ENCODE data around the gene MAPK14. TPM values are rescaled to one million over a fixed set of nuclear protein-coding genes. Genes with fewer than 3 reads are reported as not detected.

The MAPK14 gene
- total and polyA plus RNA-seq, 2 of the 4 experiments (the other 2 are of a cell fraction), result 28.4 to 74.4 TPM

GRCh38 chr6:36133148-36133547 is 105.5 kb downstream of the MAPK14 start:
- no peak overlapping the region for H2AFZ ChIP-seq (replicated peaks; ENCODE audit: low read length, poor library complexity)
- peaks cover 0 to 11% of the 10 kb centered on the region in 2 experiments; a peak in 1 of 4 replicates for H3K79me1 ChIP-seq (ENCODE audit: low read depth in 1 of 2, low read length in 2 of 2)
- no peak overlapping the region for H3K27ac ChIP-seq (ENCODE audit: insufficient read depth, low read length)
- H2BK20ac ChIP-seq (ENCODE audit: low read depth, low read length), result no peak overlapping the region
- H3K18ac ChIP-seq (ENCODE audit: low read depth, low read length), result no peak overlapping the region
- DNase-seq (no peak), ATAC-seq (ENCODE audit: low read depth) (no peak)
- no peak overlapping the region for H2BK5ac ChIP-seq (ENCODE audit: low read depth, low read length, poor library complexity, severe bottlenecking)
- H2AK5ac ChIP-seq (ENCODE audit: low read depth, low read length), result no peak overlapping the region; the same call in 1 of the 2 replicates
- H3K4ac ChIP-seq (ENCODE audit: low read depth, low read length), result no peak overlapping the region
- no peak overlapping the region for H2BK15ac ChIP-seq (ENCODE audit: low read depth, low read length)
- intact Hi-C loops (cut with micrococcal nuclease) (no loop called here), dilution Hi-C loops (cut with HindIII; ENCODE audit: low sequenced_read_pairs, unreplicated experiment) (no loop called here), in situ Hi-C loops (cut with MboI; ENCODE audit: low sequenced_read_pairs) (no loop called here)
- H3K14ac ChIP-seq (replicated peaks; ENCODE audit: low read depth, low read length), result no peak overlapping the region
- WGBS, 2 experiments (ENCODE audit: extremely low coverage in 2 of 2, insufficient read length in 1 of 2), result 100% methylated on average over 1 of the region's 4 CpGs; no CpG with 5 or more reads in 1 of the 2 experiments
- no peak overlapping the region for H3K4me3 ChIP-seq (ENCODE audit: insufficient read depth, low read depth, low read length)
- peaks cover 9% of the 10 kb centered on the region for H3K9me1 ChIP-seq (ENCODE audit: insufficient read depth, low read length)
- no peak overlapping the region for H3K4me2 ChIP-seq (ENCODE audit: low read depth, low read length)
- H4K20me1 ChIP-seq (ENCODE audit: insufficient read depth, low read length), result no peaks in the 10 kb centered on the region
- no peak overlapping the region for H3K56ac ChIP-seq (ENCODE audit: extremely low read depth, insufficient read depth, low read length)
- no peak overlapping the region for H4K5ac ChIP-seq (ENCODE audit: low read depth, low read length)
- H3K27me3 ChIP-seq (ENCODE audit: control insufficient read depth, insufficient read depth, low read length), result no peaks in the 10 kb centered on the region
- no TSS peak for BruUV-seq (replicated peaks)
- no peak for TF ChIP-seq RCOR1 (IDR thresholded peaks at IDR 0.05; ENCODE audit: insufficient replicate concordance, low read length)
- TF ChIP-seq SMC3 (IDR thresholded peaks at IDR 0.05; ENCODE audit: low read depth, low read length), result no peak
- no peak for TF ChIP-seq RFX5 (IDR thresholded peaks at IDR 0.05; ENCODE audit: low read depth, low read length)
- no peak for TF ChIP-seq ELK1 (IDR thresholded peaks at IDR 0.05; ENCODE audit: borderline replicate concordance, low read depth, low read length)
- no peak for TF ChIP-seq NFE2L2 (IDR thresholded peaks at IDR 0.05; ENCODE audit: low read depth, low read length)
- no peak for TF ChIP-seq RAD21 (IDR thresholded peaks at IDR 0.05; ENCODE audit: low read length)
- TF ChIP-seq CTCF (conservative IDR thresholded peaks at IDR 0.05; ENCODE audit: low read depth, low read length), result no peak
- no peak for TF ChIP-seq MXI1 (IDR thresholded peaks at IDR 0.05; ENCODE audit: borderline replicate concordance, low read depth, low read length)
- TF ChIP-seq MAZ (IDR thresholded peaks at IDR 0.05; ENCODE audit: borderline replicate concordance, low read depth, low read length), result no peak
- TF ChIP-seq FOS (IDR thresholded peaks at IDR 0.05; ENCODE audit: low read depth, low read length), result no peak
- no peak for TF ChIP-seq MAFK (IDR thresholded peaks at IDR 0.05; ENCODE audit: low read depth, low read length)
- no peak for TF ChIP-seq BHLHE40 (IDR thresholded peaks at IDR 0.05; ENCODE audit: low read depth, low read length)
- TF ChIP-seq USF2 (IDR thresholded peaks at IDR 0.05; ENCODE audit: low read depth, low read length), result no peak
- no peak for TF ChIP-seq CHD1 (IDR thresholded peaks at IDR 0.05; ENCODE audit: low read depth, low read length)
- no peak for TF ChIP-seq CEBPB (IDR thresholded peaks at IDR 0.05; ENCODE audit: low read depth, low read length)
- no peak for TF ChIP-seq POLR2A (IDR thresholded peaks at IDR 0.05; ENCODE audit: low read depth, low read length)
- ChIA-PET POLR2A (ENCODE audit: unreplicated experiment) (no interaction called here), CTCF (no interaction called here)
- no peak overlapping the region for H4K91ac ChIP-seq (ENCODE audit: insufficient read depth, low read depth, low read length)
- H2AK9ac ChIP-seq (replicated peaks; ENCODE audit: low read depth, low read length, poor library complexity), result no peak overlapping the region
- no peak overlapping the region for H3K23ac ChIP-seq (ENCODE audit: low read depth, low read length)
- H3K9me3 ChIP-seq (ENCODE audit: control insufficient read depth, insufficient read depth, low read length), result no peaks in the 10 kb centered on the region
- no peak overlapping the region for H3K9ac ChIP-seq (ENCODE audit: low read depth, low read length)
- H3K36me3 ChIP-seq (ENCODE audit: control insufficient read depth, insufficient read depth, low read length), result no peaks in the 10 kb centered on the region; the same call in 1 of the 2 replicates
- no peak overlapping the region for H2BK120ac ChIP-seq (ENCODE audit: low read depth, low read length)
- H4K8ac ChIP-seq (ENCODE audit: low read depth in 2 of 2, low read length in 2 of 2), result no peak overlapping the region
- peaks cover 20% of the 10 kb centered on the region for H3K4me1 ChIP-seq (ENCODE audit: control insufficient read depth, insufficient read depth, low read length)
